SKM-1 (cell line): ENCODE measurements around the gene SHISA3.

Source experiments
- DNase-seq: peaks from one replicate; lab custom pipeline; 2025; ENCODE audit not compliant: unreplicated experiment; lab: John Stamatoyannopoulos, UW

The SHISA3 gene

DNA sequence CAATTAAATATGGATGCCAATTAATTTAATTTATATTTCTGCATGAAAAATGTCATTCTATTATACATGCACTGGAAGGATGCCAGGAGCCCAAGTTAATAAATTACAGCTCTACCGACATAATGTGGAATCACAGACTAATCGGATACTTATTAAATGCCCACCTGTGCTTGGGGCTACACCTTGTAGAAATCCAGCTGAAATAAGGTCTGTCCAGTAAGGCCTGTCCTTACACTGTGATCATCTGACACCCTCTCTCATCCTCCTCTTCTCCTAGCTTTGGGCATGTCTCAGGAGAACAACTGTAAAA is 6.0 kb upstream of the SHISA3 start:
- DNase-seq: no peak

DNA sequence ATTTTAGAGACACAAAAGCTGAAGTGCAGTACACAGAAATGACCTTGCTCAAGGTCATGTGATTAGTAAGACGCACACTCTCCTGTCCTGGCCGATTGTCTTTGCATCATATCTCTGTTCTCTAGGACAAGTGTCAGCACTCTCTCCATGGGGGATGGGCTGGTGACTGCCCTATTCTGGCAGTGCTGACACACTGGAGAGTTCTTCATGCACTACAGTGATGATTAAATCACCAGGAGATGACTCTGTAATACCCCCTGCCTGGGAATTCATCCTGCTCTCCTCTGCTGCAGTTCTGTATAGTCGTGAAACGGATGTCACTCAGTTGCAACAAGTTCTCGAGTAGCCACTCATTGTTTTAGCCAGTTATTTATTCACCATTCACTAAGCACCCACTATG is 5.3 kb upstream of the SHISA3 start:
- DNase-seq: no peak

DNA sequence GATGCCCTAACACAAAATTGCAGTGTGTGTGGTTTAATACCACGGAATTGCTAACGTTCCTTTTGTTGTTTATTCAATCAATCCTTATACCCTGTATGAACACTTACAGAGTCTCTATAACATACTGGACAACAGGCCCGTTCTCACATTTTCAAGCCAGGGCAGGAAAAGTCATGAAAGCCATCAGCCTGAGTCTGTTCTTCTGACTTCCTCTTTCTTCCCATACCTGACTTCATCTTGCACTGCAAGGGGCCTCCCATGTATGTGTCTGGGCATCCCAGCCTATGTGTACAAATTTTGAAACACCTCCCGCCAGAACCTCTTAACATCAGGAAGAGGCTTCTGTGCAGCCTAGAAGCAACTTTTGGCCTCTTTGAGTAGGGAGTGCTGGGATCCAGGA is 4.9 kb upstream of the SHISA3 start:
- DNase-seq: no peak

DNA sequence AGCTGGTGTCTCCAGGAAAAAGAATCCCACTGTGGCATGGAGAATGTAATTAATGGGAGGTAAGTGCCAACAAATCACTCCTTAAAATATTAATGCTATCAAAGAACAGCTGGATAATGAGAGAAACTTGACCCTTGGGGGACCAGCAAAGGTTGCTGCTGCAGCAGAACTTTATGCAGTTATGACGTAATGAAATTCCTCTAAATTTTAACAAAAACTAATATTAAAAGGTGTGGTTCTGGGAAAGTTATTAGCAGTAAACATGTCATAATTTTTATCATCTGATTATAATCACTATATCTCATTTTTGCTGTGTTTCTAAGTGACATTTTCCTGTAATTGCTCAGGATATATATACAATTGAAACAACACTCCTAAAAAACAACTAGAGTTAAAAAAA is 1.7 kb upstream of the SHISA3 start:
- no peak for DNase-seq

DNA sequence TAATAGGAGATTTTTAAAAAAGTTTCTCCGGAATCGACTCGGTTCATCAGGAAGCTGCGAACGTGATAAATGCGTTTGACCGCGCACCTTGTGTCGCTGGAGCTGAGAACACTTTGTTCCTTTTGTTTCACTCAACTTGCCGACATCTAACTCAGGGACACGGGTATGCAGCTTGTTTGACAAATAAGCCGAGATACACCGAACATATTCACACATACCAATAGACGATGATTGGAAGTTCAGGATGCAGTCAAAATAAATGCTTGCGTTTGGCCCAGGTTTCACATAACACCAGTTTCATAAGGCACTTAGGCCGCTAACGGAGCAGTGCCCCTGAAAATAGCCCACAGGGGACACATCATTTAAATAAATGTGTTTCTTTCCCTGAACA is 932 bp upstream of the SHISA3 start:
- DNase-seq: no peak

DNA sequence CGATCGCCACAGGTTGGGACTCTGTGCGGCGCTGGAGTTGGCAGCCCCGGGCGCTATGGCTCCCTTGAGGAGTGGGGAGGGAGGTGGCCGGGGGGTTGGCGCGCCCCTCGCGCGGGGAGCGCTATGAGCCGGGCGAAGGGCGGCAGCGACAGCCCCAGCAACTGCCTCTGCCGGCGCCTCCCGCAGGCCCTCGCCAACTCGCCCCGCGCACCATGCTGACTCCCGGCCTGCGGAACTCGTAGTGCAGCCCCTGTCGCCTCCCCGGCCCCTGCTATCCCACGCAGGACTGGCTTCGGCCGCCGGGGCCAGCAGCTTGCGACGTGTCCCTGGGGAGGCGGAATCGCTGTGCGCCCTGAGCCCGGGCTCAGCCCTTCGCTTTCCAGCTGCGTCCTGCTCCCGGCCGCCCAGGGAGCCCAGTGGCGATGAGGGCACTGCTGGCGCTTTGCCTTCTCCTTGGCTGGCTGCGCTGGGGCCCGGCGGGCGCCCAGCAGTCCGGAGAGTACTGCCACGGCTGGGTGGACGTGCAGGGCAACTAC is 415 bp downstream of the SHISA3 start:
- DNase-seq: no peak

DNA sequence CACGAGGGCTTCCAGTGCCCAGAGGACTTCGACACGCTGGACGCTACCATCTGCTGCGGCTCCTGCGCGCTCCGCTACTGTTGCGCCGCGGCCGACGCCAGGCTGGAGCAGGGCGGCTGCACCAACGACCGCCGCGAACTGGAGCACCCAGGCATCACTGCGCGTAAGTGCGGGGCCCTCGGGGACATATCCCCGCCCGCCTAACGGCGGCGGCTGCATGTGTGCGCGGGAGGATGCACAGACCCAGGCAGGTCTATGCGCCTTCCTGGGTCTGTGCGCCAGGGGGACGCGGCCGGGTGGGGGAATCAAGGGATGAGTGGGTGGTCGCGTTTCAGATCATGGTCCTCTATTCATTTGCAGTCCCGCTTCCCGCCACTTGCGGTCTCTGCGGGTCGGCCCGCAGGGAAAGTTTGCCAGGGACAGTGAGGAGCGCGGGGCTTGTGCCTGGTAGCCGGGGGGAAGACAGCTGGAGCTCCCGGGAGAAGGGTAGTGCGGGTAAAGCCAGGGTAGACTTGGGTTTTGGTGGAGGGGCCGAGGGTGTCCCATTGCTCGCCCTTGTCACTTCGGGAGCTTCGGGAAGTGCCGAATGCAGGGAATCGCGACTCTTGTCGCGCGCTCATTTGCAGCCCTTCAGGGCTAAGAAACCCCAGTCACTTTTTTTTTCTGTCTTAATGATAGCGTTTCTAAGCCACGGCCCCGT is 1.0 kb downstream of the SHISA3 start:
- DNase-seq: no peak

DNA sequence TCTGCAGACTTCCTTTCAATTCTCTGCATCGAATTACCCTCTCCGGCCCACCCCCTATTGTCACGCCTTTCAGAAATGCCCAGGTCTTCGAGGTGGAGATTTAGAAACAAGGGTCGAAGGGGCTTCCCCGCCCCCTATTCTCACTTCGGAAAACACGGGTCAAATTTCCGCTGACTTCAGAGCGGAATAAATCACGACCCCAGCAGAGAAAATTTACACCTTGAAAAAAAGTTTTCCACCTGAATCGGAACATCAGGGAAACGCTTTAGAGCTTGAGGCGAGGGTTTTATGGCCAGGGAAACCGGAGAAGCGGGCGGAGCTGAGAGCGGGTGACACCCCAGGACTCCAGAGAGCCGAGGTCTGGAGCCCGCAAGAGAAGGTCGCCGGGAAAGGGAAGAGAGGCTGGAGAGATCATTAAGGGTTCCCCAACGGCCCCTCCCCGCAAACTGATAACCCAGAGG is 1.6 kb downstream of the SHISA3 start:
- no peak for DNase-seq

DNA sequence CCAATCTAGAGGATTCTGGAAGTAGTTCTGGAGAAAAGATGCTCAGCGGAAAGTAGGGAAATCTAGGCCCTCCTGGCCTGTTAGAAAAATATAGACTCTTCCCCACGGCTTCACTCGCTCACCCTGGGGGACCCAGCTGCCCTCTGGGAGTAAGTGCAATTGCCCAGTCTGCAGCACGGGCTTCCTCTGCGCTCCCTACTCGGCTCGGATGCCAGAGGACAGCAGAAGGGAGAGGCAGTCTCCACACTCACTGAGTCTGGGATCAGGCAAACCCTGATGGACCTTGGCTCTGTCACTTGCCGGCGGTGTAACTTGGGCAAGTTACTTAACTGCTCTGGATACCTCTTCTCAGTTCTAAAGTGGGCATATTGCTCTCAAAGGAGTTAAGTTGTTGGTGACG is 2.1 kb downstream of the SHISA3 start:
- no peak for DNase-seq

DNA sequence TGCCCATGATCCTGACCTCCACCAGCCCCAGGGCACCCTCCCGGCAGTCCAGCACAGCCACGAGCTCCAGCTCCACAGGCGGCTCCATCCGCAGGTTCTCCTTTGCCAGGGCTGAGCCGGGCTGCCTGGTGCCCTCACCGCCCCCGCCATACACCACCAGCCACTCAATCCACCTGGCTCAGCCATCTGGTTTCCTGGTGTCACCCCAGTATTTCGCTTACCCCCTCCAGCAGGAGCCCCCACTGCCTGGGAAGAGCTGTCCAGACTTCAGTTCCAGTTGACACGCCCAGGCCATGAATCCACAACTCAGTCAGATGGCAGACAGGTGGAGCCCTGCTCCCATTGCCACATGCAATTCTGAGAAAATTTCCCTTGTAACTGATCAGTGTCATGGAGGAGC is 3.9 kb downstream of the SHISA3 start:
- no peak for DNase-seq

DNA sequence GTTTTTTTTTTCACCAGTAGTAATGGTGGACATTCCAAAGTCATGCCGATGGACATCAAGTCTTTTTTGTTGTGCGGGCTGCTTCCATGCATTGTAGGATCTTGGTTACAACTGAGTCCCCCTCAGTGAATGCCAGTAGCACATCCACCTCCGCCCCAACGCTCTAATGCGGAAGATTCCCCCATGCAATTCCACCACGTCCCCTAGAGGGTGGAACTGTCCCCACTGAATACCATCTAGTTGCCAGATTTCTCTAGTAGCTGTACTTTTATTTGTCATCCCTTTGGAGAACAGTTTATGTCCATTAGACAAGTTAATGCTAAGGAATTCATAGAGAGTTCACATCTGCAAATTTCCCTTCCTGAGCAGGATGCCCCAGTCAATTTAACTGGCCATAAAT is 6.7 kb downstream of the SHISA3 start:
- DNase-seq: no peak

DNA sequence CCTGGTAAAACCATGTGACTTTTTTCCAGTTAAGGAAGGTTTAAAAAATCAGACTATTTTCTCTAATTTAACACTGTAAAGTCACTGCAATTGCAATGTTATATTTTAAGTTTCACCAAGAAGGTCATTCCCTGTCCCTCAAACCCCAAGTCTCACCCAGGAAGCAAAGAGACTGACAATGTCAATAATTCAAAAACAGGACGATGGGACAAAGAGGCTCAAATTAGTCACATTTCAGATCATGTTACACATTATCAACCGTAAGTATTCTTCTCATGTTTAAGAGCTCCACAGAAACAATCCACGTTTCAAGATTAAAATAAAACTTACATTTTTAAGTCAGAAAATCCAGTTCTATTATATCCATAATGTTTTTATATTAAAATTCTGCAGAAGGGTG is 13.2 kb downstream of the SHISA3 start:
- no peak for DNase-seq

DNA sequence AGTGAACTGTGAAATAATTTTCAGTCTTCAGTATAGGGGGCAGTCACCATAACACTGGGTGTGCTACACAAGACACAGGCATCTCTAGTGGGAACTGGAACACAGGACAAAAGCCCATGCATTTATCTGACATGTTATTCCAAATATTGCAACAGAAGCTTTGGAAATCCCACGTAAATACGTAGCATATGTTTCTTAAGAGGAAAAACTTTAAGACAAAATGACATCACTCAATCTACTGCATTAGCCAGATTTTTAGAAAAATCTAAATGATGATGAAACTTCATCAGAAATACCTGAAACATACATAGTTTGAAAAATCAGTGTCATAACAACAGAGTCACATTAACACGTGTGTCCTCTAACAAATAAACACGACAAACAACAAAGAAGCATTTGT is 14.5 kb downstream of the SHISA3 start:
- no peak for DNase-seq

DNA sequence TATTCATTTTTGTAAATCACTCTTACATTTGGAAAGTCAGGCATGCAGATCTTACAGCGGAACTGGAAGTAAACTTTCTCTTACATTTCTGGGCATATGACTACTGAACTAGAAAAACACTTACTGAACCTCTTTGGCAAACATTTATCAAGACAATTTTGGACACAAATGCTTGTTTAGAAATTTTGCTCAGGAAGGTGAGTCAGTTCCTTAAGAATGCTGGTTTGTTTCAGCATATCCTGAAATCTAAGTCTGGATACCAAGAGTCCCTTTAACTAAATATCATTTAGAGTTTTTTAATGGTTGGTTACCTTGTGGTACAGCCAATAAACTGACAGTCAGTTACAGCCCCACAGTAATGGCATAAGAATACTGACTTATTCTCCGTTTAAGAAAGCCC is 15.0 kb downstream of the SHISA3 start:
- DNase-seq: no peak

DNA sequence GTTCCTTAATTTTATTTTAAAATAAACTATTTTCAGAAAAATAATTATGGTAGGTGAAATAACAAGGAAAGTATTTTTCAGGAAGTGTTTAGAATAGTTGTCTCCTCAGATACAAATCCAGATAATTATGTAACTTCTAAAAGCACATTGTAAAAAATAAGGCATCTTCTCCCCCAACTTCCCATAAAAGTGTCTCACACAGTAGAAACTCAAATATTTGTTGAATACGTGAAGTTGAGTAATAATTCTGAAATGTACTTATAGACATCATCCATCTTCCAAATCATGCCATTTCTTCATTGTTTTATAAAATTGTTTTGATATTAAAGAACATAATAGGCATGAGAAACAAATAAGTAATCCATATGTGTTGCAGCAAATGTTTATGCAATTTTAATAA is 18.0 kb downstream of the SHISA3 start:
- DNase-seq: no peak

DNA sequence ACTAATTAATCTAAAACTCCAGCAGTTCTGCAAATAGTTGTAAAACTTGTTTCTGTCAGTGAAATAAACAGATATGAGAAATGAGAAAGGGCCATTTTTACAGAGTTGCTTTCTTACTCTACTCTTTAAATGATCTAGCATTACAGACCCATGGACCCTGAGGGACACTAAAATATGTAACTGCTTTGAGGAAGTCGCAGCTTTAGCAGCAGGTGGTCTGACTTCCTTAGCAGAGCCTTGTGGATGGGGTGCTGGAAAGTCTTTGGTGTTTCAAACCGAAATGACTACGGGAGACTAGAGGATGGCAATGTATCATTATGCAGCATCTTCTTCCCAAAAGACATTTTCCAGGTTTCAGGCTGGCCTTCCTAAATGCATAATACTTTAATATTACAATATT is 18.7 kb downstream of the SHISA3 start:
- DNase-seq: no peak

DNA sequence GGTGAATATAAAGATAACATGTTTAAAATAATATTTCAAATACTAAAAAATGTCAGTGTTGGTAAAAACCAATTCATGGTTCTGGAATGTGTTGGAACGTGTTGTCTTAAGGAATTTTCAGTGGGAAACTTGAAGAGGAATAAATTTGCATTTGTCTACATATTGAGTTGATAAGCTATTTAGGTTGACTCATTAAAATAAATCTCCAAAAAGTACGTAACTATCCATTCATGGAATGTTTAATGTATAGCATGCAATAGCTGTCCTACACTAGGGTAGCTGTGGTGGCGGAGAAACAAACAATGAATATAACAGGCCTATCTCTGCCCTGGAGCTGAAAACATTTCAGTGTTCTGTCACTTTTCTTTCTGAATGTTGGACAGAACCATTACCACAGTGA is 20.3 kb downstream of the SHISA3 start:
- DNase-seq: no peak

DNA sequence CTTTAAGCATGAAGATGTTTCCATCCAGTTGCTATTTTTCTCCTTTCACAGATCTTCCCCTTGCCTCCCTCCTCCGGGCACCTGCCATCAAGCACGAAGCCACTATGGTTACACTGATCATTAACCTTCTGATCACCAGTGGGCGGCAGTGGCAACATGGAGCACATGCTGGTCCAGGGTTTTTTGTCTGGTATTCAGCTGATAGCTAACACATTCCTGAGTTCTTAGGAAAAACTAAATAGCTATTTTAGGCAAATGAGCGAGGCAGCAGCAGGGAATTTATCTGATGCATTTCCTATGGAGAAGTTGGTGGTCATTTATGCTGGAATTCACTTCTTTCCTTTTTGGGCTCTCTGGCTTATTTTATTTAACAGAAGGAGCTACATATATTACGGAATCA is 22.9 kb downstream of the SHISA3 start:
- no peak for DNase-seq

DNA sequence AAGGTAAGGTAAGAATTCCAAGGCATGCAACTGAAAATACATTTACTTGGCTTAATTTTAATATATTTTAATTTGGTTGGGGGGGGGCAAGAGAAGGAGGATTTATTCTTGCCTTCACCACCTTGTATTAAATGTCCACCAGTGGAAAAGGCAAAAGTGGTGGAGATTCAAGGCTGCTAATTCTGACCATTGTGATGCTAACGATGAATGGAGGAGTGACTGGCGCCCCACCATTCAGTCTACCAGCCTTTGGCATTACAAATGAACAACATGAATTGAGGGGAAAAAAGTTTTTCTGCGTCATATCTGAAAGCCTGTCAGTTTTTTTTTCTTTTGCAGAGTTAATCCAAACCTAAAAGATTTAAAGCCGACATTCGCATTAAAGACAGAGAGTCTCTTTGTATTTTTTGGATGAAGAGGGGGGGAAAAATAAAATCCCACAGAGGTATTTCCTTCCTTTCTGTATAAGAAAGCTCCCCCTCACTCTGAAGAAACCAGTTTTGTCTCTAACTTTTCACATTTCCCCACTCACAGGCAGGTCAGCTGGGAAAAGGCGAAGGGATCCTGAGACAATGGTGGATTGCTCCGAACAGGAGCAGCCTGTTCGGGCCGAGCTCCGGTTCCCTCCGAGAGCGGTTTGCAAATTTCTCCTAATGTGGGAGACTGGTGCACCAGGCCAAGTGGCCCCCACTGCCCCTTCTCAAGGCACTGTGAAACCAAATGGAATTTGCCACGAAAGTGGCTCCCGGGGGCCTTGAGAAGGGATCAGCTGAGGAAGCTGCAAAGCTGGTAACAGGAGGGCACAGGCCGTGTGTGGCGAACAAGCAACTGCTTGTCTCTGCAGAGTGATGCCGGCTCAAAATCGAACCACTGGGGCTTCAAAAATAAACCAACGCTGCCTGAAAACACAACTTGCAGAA is 28.1 kb downstream of the SHISA3 start:
- DNase-seq: no peak

DNA sequence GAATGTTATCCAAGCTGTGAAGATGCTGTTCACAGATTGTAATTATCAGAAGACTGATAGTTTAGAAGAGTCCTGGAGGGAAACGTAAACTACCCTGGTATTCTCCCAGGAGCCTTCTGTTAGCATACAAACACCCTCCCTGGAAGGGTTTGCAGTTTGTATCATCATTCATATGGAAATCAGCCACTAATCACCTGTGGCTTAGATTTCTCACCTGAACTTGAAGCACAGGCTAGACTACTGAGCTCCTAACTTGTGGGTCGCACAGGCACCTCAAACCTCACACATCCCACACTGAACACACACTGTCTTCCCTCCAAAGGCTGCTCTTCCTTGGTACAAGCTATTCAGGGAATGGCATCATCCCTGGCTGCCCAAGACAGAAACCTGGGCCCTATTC is 30.7 kb downstream of the SHISA3 start:
- no peak for DNase-seq

DNA sequence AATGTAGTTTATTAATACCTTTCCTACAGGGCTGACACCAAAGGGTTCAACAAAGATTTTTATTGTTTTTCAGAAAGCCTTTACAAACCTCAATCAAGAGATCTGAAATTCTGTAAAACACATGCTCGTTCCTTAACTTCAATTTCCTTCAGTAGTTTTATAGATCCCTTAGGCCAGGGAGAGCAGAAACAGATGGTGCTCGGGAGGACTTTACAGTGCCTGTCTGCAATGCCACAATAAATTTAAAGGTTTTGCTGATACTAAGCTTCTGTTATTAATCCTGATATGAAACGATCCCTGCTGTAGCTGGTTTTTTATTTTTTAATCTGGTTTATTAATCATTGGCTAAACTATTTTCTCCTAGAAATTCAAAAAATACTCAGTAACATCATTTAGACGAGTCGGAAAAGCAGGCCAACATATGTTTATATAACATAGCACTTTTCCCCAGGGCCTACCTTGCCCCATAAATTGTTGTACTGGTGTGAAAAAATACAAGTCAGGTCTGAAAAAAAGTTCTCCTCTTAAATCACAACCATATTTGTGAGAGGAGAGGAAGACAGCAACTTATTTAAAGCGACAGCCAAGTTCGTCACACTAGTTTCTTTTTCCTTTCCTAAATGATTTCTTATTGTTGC is 39.8 kb downstream of the SHISA3 start:
- no peak for DNase-seq

DNA sequence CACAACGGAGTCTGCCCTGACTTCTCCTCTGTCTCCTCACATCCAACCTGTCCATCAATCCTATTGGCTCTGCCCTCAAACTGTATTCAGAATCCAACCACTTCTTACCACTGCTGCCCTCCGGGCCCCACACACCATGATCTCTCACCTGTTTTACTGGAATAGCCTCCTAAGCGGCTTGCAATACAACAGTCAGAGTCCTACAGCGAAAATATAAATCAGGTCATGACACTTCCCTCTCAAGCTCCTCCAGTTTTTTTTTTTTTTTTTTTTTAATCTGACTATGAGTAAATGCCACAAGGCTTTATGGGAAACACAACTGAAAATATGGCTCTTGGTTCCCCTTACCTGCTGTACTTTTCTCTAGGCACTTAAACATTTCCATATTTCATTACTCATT is 42.8 kb downstream of the SHISA3 start:
- DNase-seq: no peak
